Measurements from ENCODE around the gene BCL2L1.
A peak's percentile ranks its signal among the peaks of the same experiment; 100 is the strongest.

The BCL2L1 gene

DNA sequence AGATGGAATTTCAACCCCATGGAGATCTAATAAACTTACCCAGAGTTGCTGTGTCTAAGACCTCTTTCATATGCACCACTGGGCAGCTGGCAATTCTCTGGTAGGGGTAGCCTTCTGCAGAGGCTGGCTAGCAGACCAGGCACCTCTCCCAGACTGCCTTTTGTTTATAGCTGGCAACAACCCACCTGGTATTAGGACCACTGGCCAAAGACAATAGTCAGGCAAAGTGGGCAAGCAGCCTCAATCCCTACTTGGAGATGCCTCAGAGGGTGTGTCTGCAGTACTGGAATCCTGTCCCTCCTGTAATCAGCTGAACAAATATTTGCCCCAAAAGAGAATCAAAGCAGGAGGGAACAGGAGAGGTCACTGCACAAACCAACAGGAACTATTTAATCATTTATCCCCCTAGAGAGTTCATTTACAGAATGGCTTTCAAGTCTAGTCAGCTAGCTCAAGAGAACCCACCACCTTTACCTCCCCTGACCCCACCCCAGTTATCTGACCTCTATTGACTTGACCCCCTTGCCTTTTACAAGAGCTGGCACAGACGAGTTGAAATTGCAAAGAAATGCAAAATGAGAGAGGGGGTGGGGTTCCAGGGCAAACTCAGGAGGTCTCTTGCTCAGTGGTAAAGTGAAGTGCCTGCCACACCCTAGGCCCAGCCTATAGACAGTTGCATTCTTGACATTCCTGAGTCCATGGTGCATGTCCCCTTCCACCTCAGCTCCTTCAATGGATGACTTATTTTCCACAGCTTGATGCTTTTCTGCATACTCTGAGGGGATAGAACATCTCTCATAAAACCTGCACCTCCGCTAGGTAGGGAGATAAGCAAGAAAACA, 2.8 kb downstream of the BCL2L1 start:
- no peak for DNase-seq
- H3K36me3 Mint-ChIP-seq (ENCODE audit: insufficient read depth): peaks cover 44% of the 10 kb centered on the region
- H3K27me3 Mint-ChIP-seq: no peaks in the 10 kb centered on the region
- no peak for ATAC-seq (replicated peaks)
- H3K9me3 Mint-ChIP-seq: no peaks in the 10 kb centered on the region
- H3K4me3 Mint-ChIP-seq: peak overlapping the region; percentile 95 to 97
- peak overlapping the region; percentile 88 to 98 for H3K27ac Mint-ChIP-seq
- H3K4me1 Mint-ChIP-seq (ENCODE audit: low read depth in 2 of 2): peaks cover 70 to 74% of the 10 kb centered on the region in 2 donors

DNA sequence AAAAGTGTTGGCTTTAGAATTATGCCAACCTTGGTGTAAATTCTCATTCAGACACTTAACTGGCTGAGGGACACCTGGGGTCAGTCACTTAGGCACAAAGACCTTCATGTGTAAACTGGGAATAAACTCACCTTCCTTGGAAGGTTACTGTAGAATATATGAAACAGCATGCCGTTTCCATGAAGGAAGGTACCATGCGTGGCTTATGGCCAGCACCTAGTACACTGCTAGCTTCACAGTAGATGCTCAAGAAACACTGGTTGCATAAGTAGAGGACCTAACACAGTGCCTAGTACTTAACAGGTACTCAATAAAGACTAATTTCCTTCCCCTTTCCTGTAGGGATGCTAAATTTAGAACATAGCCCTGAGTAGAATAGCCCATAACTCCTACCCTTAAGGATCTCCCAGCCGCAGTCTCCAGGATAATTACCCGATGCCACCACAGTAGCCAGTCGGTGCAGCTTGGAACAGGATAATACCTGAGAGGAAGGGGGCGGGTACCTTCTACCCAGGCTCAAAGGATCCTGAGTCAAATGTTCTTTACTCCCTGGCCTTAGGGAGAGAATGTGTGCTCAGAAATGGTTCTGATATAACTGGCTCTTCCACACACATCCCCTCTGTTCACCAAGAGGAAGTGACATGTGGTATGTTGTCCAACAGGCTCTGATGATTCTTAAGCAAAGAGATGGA, 3.6 kb downstream of the BCL2L1 start:
- no peaks in the 10 kb centered on the region for H3K27me3 Mint-ChIP-seq
- no peak for ATAC-seq (replicated peaks)
- peak overlapping the region; percentile 95 to 97 for H3K4me3 Mint-ChIP-seq
- peaks cover 46% of the 10 kb centered on the region for H3K36me3 Mint-ChIP-seq (ENCODE audit: insufficient read depth)
- no peak for DNase-seq
- peak overlapping the region; percentile 88 to 98 for H3K27ac Mint-ChIP-seq
- H3K4me1 Mint-ChIP-seq (ENCODE audit: low read depth in 2 of 2): peaks cover 77 to 81% of the 10 kb centered on the region in 2 donors
- H3K9me3 Mint-ChIP-seq: no peaks in the 10 kb centered on the region

DNA sequence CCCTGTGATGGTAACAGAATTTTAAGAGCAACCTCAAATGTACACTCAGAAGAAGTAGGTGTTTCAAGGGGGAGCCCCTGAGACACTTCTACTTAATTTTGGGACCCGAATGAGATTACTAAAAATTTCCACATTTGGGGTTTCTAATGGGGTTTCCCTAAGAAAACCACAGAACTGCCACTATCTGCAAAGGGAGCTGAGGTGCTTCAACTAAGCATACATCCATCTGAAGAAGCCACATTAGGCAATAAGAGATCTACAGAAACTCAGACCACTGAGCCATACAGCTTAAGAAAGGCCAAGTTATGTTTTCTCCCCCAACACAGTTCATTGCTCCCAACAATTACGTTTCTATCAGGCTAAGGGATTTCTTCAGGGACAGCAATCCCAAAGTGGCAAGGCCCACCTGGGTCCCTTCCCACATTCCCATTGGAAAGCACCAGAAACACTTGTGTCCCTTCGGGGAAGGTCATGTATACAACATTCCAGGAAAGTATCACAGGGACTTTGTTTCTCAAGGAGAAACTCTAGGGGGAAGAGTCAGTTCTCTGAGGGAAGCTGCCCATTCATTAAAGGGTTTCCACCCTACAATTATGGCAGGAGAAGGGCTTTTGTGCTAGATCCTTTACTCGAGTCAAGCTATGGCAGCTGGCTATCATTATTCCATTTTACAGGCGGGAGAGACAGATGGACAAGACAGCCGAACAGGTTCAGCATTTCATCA, 5.0 kb downstream of the BCL2L1 start:
- H3K27ac Mint-ChIP-seq: peak overlapping the region; percentile 82 to 88
- ATAC-seq (replicated peaks): peak; percentile 66
- no peaks in the 10 kb centered on the region for H3K9me3 Mint-ChIP-seq
- peak overlapping the region; percentile 95 to 97 for H3K4me3 Mint-ChIP-seq
- peak in 1 of 3 experiments; percentile 9 for DNase-seq
- no peaks in the 10 kb centered on the region for H3K27me3 Mint-ChIP-seq
- H3K4me1 Mint-ChIP-seq (ENCODE audit: low read depth in 2 of 2): peaks cover 81 to 92% of the 10 kb centered on the region in 2 donors
- H3K36me3 Mint-ChIP-seq (ENCODE audit: insufficient read depth): peaks cover 38% of the 10 kb centered on the region

DNA sequence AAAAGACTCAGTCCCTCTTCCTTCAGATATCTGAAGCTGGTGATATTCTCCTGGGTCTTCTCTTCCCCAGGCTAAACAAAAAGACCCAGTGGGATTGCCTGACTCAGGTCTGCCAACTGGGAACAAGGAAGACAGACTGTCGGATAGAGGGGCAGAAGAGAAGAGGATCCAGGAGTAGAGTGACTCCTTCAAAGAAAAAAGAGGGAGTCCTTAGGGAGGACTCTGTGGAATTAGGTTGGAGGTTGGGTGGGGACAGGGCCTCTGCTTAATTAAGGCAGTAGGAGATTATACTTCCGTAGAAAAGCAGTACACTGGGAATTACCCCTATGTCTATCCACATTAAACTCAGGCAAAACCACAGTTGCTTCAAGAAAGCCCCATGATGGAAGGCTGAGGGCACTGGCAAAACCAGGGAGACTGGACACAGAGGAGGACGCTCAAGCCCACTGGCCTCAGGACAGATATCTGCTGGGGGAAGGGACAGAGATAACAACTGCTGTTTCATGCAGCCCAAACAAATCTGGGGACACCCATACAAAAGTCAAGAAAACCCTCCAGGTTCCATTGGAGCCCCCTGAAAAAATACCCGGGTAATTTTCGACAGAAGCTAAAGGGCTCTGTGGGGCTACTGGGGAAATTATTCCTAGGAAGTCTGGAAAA, 5.7 kb downstream of the BCL2L1 start:
- no peak for ATAC-seq (replicated peaks)
- Mint-ChIP-seq H3K4me3 (peak overlapping the region; percentile 95 to 97), H3K27ac (peak overlapping the region; percentile 82 to 88), H3K9me3 (no peaks in the 10 kb centered on the region), H3K4me1 (ENCODE audit: low read depth in 2 of 2) (peaks cover 85 to 96% of the 10 kb centered on the region in 2 donors), H3K27me3 (no peaks in the 10 kb centered on the region), H3K36me3 (ENCODE audit: insufficient read depth) (peaks cover 40% of the 10 kb centered on the region)
- DNase-seq: no peak

DNA sequence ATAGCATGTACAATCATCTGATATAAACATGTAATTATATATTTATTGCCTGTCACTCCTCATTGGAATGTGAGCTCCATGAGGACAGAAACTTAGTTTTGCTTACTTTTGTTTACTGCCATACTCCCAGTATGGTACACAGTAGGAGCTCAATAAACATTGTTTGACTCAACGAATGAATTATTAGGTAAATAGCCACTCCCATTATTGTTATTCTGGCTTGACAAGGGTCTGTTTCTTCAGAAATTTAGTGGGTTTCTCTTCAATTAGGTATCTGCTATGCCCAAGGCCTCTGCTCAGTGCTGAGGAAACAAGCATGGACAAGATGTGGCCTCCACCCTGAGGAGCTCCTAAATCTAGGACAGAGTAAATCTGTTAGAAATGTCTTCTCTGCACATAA, 6.3 kb downstream of the BCL2L1 start:
- H3K4me3 Mint-ChIP-seq: peak overlapping the region; percentile 95 to 97
- no peaks in the 10 kb centered on the region for H3K27me3 Mint-ChIP-seq

DNA sequence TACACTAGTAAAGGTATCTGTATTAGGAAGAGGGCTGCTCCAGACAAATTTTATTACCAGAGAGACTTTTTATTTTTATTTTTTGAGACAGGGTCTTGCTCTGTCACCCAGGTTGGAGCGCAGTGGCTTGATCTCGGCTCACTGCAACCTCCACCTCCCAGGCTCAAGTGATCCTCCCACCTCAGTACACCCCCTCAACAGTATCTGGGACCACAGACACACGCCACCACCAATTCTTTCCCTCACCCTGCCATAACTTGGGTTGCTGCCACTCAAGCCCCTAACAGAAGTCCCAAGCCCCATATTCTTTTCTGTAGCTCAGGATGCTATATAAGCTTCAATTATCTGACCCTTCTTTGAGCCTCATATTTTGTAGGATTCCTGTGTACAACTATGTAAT, 6.9 kb downstream of the BCL2L1 start:
- peak overlapping the region; percentile 82 to 88 for H3K27ac Mint-ChIP-seq
- H3K36me3 Mint-ChIP-seq (ENCODE audit: insufficient read depth): peaks cover 40% of the 10 kb centered on the region
- no peaks in the 10 kb centered on the region for H3K27me3 Mint-ChIP-seq
- peaks cover 85 to 96% of the 10 kb centered on the region in 2 donors for H3K4me1 Mint-ChIP-seq (ENCODE audit: low read depth in 2 of 2)
- H3K4me3 Mint-ChIP-seq: peak overlapping the region; percentile 95 to 97
- DNase-seq (no peak), ATAC-seq (replicated peaks) (no peak)
- H3K9me3 Mint-ChIP-seq: no peaks in the 10 kb centered on the region

More for the DNA sequence above, 6.3 kb downstream of the BCL2L1 start:
- Mint-ChIP-seq H3K9me3 (no peaks in the 10 kb centered on the region), H3K36me3 (ENCODE audit: insufficient read depth) (peaks cover 40% of the 10 kb centered on the region), H3K4me1 (ENCODE audit: low read depth in 2 of 2) (peaks cover 85 to 96% of the 10 kb centered on the region in 2 donors), H3K27ac (peak overlapping the region; percentile 82 to 88)
- ATAC-seq (replicated peaks): no peak
- DNase-seq: no peak

DNA sequence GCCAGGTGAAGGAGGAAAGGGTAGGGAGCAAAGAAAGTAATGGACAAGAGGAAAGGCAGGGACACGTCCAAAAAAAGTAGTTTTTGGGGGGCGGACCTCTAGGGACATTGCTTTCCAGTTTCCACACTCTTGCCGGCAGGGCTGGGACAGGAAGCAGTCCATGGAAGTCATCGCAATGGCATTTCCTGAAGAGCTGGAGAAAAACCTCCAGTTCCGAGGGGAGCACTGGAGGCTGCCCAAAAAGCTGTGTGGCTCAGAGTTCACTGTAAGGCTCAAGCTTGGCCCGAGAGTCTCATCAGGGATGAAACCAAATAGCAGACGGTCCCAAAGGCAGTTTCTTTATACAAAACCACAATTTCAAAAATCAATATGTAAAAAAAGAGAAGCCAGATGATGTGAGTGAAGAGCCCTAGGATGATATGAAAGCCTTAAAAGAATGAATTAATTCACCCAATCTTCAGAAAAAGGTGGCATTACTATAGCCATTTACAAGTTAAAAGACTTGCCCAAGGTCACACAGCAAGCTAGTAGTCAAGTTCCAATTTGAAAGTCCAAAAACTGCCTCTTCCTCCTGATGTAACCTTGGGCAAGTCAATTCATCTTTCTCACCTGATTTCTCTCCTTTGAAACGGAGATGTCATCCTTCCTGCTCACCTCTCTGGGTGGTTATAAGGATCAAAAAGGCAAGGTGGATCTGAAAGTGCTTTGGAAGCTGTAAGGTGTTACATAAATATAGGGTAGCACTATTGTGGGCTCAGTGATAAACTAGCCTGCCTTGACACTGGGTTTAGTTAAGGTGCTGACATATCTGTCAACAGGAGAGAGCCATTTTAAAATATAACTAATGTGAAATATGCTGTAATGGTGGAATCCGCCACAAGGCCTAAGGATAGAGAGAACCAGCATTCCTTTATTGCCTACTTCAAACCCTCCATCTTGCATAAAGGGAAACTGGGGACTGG, 9.1 kb downstream of the BCL2L1 start:
- peak overlapping the region; percentile 53 to 66 for H3K4me3 Mint-ChIP-seq
- H3K36me3 Mint-ChIP-seq (ENCODE audit: insufficient read depth): peaks cover 34% of the 10 kb centered on the region
- DNase-seq (no peak), ATAC-seq (replicated peaks) (no peak)
- H3K4me1 Mint-ChIP-seq (ENCODE audit: low read depth in 2 of 2): peaks cover 76 to 91% of the 10 kb centered on the region in 2 donors
- no peaks in the 10 kb centered on the region for H3K9me3 Mint-ChIP-seq
- H3K27ac Mint-ChIP-seq: peak overlapping the region; percentile 87 to 90
- H3K27me3 Mint-ChIP-seq: no peaks in the 10 kb centered on the region

DNA sequence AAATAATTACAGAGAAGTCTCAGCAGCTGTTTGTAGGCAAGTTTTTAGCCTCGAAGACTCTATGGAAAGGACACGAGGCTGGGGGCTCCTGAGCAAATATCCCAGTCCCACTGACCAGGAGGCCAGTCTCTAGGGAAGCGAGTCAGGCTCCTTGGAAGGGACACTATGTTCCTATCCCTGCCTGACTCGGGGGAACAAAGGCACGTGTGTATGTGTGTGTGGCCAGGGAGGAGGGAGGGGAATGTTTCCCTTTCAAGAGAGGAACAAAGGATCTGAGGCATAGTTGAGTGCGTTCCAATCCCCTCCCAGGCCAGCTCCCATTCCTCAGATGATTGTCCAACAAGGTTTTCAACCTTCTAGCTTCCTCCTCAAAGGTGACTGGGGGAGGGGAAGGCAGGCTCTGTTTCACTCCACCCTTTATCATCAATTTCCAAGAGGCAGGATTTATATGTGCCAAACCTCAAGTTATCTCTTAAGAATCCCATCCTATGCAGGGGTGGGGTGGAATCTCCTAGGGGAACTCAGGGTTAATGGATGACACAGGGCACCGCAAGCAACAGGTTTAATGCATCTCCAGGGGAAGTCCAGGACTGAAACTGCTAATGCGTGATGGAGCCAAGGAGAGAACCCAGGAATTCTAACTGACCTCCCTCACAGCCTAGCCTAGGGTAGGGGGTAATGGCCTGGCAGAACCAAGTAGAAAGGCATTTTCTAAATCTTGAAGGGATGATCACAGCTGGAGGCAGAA, 9.9 kb downstream of the BCL2L1 start:
- H3K9me3 Mint-ChIP-seq: no peaks in the 10 kb centered on the region
- H3K36me3 Mint-ChIP-seq (ENCODE audit: insufficient read depth): peaks cover 36% of the 10 kb centered on the region
- H3K4me1 Mint-ChIP-seq (ENCODE audit: low read depth in 2 of 2): peaks cover 80 to 92% of the 10 kb centered on the region in 2 donors
- ATAC-seq (replicated peaks) (no peak), DNase-seq (no peak)
- H3K27me3 Mint-ChIP-seq: no peaks in the 10 kb centered on the region
- H3K27ac Mint-ChIP-seq: peak overlapping the region; percentile 87 to 90
- H3K4me3 Mint-ChIP-seq: peak overlapping the region; percentile 53 to 66

DNA sequence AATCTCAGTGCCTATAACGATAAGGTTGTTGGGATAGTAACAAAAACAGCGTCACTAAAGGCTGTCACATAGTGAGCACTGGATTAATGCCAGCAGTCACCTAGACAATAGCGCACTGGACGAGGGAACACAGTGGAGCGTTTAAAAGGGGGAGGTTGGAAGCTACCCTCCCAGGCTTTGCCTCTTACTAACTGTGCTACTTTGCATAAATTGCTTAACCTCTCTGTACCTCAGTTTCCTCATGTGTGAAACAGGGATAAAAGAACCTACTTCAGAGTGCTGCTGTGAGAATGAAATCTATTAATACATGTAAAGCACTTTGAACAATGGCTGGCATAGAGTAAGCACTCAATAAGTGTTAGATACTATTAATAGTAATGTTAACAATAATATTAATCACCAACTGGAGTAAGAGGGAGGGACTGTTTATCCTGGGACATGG, 10.5 kb downstream of the BCL2L1 start:
- Mint-ChIP-seq H3K4me1 (ENCODE audit: low read depth in 2 of 2) (peaks cover 76 to 91% of the 10 kb centered on the region in 2 donors), H3K27ac (peak overlapping the region; percentile 87 to 90), H3K27me3 (no peaks in the 10 kb centered on the region), H3K9me3 (no peaks in the 10 kb centered on the region), H3K36me3 (ENCODE audit: insufficient read depth) (peaks cover 36% of the 10 kb centered on the region), H3K4me3 (peak overlapping the region; percentile 53 to 66)
- DNase-seq (no peak), ATAC-seq (replicated peaks) (no peak)

DNA sequence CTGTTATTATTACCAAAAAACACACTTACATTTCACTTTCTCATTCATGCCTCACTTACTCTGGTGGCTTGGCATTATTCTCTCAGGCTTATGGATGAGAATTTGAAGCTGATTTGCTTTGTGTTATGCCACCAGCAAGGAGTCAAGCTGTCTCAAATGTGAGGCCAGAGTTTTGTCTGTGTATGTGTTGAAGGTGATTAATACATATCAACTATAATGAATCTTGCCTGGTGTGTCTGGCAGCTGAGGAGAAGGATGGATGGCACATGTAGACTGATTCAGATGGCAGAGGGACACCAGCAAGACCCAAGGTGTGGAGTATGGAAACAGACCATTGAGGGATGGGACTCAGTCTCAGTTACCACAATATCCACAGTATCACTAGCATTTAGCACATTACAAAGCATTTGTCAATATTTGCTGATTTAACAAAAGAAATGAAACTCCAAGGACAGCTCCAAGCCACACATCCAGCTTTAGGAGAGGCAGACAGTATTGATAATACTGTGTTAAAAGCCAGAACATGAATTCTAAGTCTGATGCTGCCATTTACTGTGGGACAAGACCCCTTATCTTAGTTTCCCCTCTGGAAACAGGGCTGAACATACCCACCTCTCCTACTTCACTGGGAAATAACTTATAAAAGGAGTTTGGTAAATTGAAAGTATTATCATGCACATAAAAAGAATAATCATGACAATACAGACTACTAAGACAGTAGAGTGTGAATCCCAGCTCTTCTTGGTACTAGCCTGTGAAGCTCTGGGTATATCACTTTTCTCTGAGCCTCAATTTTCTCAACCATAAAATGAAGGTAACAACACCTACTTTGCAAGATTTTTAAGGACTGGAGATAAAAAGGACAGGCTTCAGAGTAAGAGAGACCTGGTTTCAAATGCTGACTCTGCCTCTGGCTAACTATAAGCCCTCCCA, 11.2 kb downstream of the BCL2L1 start:
- Mint-ChIP-seq H3K27ac (peak overlapping the region; percentile 87 to 90), H3K4me1 (ENCODE audit: low read depth in 2 of 2) (peaks cover 74 to 90% of the 10 kb centered on the region in 2 donors), H3K27me3 (no peaks in the 10 kb centered on the region), H3K9me3 (no peaks in the 10 kb centered on the region), H3K36me3 (ENCODE audit: insufficient read depth) (peaks cover 37% of the 10 kb centered on the region), H3K4me3 (peak overlapping the region; percentile 8 to 53)
- DNase-seq (no peak), ATAC-seq (replicated peaks) (no peak)
